ENCODE results near the gene SUSD1.
"Not testable (repeated sequence)": the region's sequence is repeated elsewhere in the genome, so short reads cannot be mapped to it uniquely, and the experiment has no call there.

Gene SUSD1

DNA sequence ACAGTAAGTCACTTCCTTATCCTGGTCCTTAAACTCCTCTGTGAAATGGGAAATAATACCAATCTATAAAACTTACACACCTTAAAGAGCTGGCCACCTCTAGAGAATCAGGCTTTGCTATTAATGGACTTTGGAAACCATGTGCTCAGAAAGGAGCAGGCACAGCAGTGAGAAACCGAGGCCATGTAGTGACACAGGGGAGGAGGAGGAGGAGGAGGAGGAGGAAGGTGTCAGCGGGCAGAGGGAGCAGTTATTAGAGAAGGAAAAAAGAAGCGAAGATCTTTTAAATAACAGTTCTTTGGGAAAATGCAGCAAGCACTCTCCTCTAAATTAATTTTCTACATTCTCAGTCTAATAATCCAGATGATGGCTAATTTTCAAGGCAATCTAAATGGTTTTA, 38.0 kb downstream of the SUSD1 start:
- FAIRE-seq (no peak), DNase-seq (ENCODE audit: insufficient read length, low spot score) (no peak)
- TF ChIP-seq POLR2AphosphoS5 (IDR thresholded peaks at IDR 0.05; ENCODE audit: low read depth, low read length) (no peak), SPI1 (IDR thresholded peaks at IDR 0.05; ENCODE audit: low read depth, low read length) (no peak), TAF1 (IDR thresholded peaks at IDR 0.05; ENCODE audit: low read depth, low read length) (no peak), POU2F2 (IDR thresholded peaks at IDR 0.05; ENCODE audit: low read depth, low read length) (no peak), POLR2A (IDR thresholded peaks at IDR 0.05; ENCODE audit: low read depth, low read length) (no peak), PAX5 (IDR thresholded peaks at IDR 0.05; ENCODE audit: insufficient read depth, low read length, severe bottlenecking) (no peak)

DNA sequence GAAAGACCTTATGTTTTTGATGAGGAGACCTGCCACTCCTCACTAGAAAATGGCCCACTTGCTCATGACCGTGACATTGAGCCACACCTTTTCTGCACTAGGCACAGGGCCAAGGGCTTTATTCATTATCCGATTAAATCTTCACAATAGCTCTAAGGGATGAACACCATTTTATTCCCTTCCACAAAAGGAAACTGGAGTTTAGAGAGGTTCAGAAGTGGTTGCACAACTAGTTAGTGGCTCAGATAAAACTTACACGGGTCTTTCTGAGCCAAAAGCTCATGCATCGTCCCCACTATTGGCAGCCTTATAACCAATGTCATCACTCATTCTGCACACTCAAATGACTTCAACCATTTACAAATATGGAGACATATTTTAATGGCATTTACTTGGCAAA, 39.4 kb downstream of the SUSD1 start:
- no peak for FAIRE-seq
- TF ChIP-seq TAF1 (IDR thresholded peaks at IDR 0.05; ENCODE audit: low read depth, low read length) (no peak), SPI1 (IDR thresholded peaks at IDR 0.05; ENCODE audit: low read depth, low read length) (no peak), POLR2A (IDR thresholded peaks at IDR 0.05; ENCODE audit: low read depth, low read length) (no peak), PAX5 (IDR thresholded peaks at IDR 0.05; ENCODE audit: insufficient read depth, low read length, severe bottlenecking) (no peak)
- DNase-seq (ENCODE audit: insufficient read length, low spot score), result no peak

DNA sequence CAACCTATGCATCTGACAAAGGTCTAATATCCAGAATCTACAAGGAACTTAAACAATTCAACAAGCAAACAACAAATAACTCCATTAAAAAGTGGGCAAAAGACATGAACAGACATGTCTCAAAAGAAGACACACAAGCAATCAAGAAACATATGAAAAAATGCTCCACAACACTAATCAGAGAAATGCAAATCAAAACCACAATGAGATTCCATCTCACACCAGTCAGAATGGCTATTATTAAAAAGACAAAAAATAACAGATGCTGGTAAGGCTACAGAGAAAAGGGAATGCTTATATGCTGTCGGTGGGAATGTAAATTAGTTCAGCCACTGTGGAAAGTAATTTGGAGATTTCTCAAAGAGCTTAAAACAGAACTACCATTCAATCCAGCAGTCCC, 41.3 kb downstream of the SUSD1 start:
- FAIRE-seq; DNase-seq (ENCODE audit: insufficient read length, low spot score): not testable (repeated sequence)

DNA sequence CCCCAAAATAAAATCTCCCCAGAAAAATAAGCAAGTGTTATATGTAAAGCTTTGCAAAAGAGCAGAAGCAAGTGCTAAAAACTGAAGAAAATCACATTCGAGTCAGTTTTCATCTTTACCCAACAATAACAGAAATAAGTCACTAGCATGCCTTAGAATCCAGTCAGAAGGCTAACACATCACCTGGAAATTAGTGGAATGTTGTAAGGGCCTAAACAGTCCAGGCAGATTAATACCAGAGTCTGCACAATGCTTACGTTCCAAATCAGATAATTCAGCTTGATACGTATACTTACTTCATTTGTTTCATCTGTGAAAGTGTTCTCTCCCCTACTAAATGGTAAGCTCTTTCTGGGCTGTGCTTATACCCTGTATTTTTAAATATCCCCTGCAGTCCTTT, 42.7 kb downstream of the SUSD1 start:
- no peak for FAIRE-seq

DNA sequence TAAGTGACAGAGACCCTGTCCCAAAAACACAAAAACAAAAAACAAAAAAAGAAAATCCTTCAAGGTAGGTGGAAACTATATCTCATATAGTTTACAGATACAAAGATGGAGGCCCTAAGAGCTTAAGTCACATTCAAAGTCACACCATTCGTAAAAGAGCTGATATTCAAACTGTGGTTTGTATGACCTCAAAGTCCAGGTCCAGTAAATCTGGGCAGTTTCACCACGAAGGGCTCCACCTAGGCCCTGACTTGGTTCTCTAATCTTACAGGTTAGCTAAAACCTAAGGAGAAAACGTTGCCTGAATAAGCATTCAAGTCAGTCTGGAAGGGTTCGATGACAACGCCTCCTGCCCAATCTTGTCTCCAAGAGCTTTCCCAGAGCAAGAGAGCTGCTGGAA, 44.1 kb downstream of the SUSD1 start:
- no peak for DNase-seq (ENCODE audit: insufficient read length, low spot score)
- FAIRE-seq, result no peak
- TF ChIP-seq POLR2A (IDR thresholded peaks at IDR 0.05; ENCODE audit: low read depth, low read length) (no peak), PAX5 (IDR thresholded peaks at IDR 0.05; ENCODE audit: insufficient read depth, low read length, severe bottlenecking) (no peak), TAF1 (IDR thresholded peaks at IDR 0.05; ENCODE audit: low read depth, low read length) (no peak), SPI1 (IDR thresholded peaks at IDR 0.05; ENCODE audit: low read depth, low read length) (no peak), POU2F2 (IDR thresholded peaks at IDR 0.05; ENCODE audit: low read depth, low read length) (no peak), POLR2AphosphoS5 (IDR thresholded peaks at IDR 0.05; ENCODE audit: low read depth, low read length) (no peak)

More for the DNA sequence above, 42.7 kb downstream of the SUSD1 start:
- no peak for DNase-seq (ENCODE audit: insufficient read length, low spot score)
- TF ChIP-seq POLR2AphosphoS5 (IDR thresholded peaks at IDR 0.05; ENCODE audit: low read depth, low read length) (no peak), PAX5 (IDR thresholded peaks at IDR 0.05; ENCODE audit: insufficient read depth, low read length, severe bottlenecking) (no peak), POLR2A (IDR thresholded peaks at IDR 0.05; ENCODE audit: low read depth, low read length) (no peak)

DNA sequence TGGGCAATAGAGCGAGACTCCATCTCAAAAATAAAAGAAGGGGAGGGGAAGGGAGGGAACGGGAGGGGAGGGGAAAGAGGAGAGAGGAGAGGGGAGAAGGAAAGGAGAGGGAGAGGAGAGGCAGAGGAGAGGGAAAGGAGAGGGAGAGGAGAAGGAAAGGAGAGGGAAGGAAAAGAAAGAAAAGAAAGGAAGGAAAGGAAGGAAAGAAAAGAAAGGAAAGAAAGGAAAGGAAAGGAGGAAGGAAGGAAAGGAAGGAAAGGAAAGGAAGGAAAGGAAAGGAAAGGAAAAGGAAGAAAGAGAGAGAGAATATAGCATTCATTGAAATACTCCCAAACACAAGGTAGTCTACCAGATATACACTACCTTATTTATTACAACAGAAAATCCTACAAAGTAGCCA, 44.8 kb downstream of the SUSD1 start:
- FAIRE-seq (peak; percentile 16), DNase-seq (ENCODE audit: insufficient read length, low spot score) (no peak)
- TF ChIP-seq TAF1 (IDR thresholded peaks at IDR 0.05; ENCODE audit: low read depth, low read length) (no peak), POLR2A (IDR thresholded peaks at IDR 0.05; ENCODE audit: low read depth, low read length) (no peak), SPI1 (IDR thresholded peaks at IDR 0.05; ENCODE audit: low read depth, low read length) (no peak), PAX5 (IDR thresholded peaks at IDR 0.05; ENCODE audit: insufficient read depth, low read length, severe bottlenecking) (no peak), POLR2AphosphoS5 (IDR thresholded peaks at IDR 0.05; ENCODE audit: low read depth, low read length) (no peak), POU2F2 (IDR thresholded peaks at IDR 0.05; ENCODE audit: low read depth, low read length) (no peak)

DNA sequence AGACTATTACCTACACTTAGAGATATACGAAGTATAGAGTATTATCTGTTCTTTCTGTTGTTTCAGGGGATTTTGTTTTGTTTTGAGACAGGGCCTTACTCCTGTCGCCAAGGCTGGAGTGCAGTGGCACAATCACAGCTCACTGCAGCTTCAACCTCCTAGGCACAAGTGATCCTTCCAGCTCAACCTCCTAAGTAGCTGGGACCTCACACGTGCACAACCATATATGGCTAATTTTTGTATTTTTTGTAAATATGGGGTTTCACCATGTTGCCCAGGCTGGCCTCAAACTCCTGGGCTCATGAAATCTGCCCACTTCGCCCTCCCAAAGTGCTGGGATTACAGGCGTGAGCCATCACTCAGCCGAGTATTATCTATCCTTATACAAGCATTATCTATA, 45.9 kb downstream of the SUSD1 start:
- no peak for FAIRE-seq
- DNase-seq (ENCODE audit: insufficient read length, low spot score), result no peak
- TF ChIP-seq POLR2AphosphoS5 (IDR thresholded peaks at IDR 0.05; ENCODE audit: low read depth, low read length), result no peak
- TF ChIP-seq TAF1 (IDR thresholded peaks at IDR 0.05; ENCODE audit: low read depth, low read length), result no peak
- no peak for TF ChIP-seq POU2F2 (IDR thresholded peaks at IDR 0.05; ENCODE audit: low read depth, low read length)
- TF ChIP-seq POLR2A (IDR thresholded peaks at IDR 0.05; ENCODE audit: low read depth, low read length), result no peak
- TF ChIP-seq PAX5 (IDR thresholded peaks at IDR 0.05; ENCODE audit: insufficient read depth, low read length, severe bottlenecking), result no peak
- TF ChIP-seq SPI1 (IDR thresholded peaks at IDR 0.05; ENCODE audit: low read depth, low read length), result no peak

DNA sequence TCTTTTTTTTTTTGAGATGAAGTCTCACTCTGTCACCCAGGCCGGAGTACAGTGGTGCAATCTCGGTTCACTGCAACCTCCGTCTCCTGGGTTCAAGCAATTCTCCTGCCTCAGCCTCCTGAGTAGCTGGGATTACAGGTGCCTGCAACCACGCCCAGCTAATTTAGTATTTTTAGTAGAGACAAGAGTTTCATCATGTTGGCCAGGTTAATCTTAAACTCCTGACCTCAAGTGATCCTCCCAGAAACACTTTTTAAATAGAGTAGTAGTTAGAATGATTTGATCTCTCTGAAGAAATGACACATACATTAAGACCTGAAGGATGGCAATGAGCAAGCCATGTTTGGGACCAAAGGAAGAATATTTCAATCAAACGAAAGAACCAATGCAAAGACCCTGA, 46.7 kb downstream of the SUSD1 start:
- DNase-seq (ENCODE audit: insufficient read length, low spot score); FAIRE-seq: not testable (repeated sequence)

DNA sequence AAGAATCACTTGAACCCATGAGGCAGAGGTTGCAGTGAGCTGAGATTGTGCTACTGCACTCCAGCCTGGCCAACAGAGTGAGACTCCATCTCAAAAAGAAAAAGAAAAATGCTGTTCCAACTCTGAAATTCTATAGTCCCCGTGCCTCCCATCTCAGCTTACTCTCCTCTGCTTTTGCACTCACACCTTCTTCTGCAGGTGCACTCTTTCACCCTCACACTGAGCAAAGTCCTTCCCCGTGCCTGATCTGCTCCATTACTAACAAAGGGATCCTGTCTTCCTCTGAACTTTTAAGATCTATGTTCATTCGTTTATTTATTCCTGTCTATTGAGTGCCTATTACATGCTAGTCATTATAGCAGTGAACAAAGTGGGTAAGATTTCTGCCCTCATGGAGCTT, 47.8 kb downstream of the SUSD1 start:
- no peak for FAIRE-seq
- DNase-seq (ENCODE audit: insufficient read length, low spot score), result no peak
- TF ChIP-seq PAX5 (IDR thresholded peaks at IDR 0.05; ENCODE audit: insufficient read depth, low read length, severe bottlenecking) (no peak), SPI1 (IDR thresholded peaks at IDR 0.05; ENCODE audit: low read depth, low read length) (no peak), TAF1 (IDR thresholded peaks at IDR 0.05; ENCODE audit: low read depth, low read length) (no peak), POLR2AphosphoS5 (IDR thresholded peaks at IDR 0.05; ENCODE audit: low read depth, low read length) (no peak), POLR2A (IDR thresholded peaks at IDR 0.05; ENCODE audit: low read depth, low read length) (no peak), POU2F2 (IDR thresholded peaks at IDR 0.05; ENCODE audit: low read depth, low read length) (no peak)

DNA sequence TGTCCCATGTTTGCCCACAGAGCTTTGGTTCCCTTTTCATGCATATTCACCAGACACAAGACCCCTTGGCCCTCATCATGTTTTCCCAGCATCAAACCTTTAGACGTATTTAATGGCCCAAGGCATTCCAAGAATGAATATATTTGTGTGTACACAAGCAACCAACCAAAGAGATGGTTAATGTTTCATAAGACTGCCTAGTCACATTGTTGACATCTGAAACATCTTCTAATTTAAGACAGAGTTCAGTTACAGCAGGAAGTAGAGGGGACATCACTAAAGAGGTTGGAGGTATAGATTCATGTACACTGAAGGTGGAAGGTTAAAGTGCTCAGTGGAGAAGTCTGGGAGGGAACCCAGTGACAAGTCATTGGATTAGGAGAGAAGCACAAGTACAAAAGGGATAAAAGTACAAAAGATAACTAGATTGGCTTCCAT, 49.1 kb downstream of the SUSD1 start:
- DNase-seq (ENCODE audit: insufficient read length, low spot score) (no peak), FAIRE-seq (peak; percentile 57)
- TF ChIP-seq PAX5 (IDR thresholded peaks at IDR 0.05; ENCODE audit: insufficient read depth, low read length, severe bottlenecking) (no peak), TAF1 (IDR thresholded peaks at IDR 0.05; ENCODE audit: low read depth, low read length) (no peak), POLR2A (IDR thresholded peaks at IDR 0.05; ENCODE audit: low read depth, low read length) (no peak), POU2F2 (IDR thresholded peaks at IDR 0.05; ENCODE audit: low read depth, low read length) (no peak)

DNA sequence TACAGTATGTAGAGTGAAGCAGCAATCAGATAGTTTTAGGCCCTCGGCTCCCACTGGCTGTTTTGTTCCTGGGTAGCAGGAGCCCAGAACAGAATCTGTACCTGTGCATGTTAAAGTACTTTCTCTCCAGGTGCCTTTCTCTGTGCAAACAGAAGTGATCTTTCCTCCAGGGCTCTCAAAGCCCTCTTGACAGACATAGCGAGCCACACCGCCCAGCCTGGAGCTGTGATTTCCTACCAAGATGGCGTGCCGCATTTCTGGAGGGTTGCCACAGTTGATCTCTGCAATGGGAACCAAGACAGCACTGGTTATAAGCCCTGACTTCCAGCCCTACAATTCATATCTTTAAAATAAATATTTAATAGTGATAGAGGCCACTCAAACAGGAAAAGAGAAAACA, 50.9 kb downstream of the SUSD1 start:
- FAIRE-seq, result no peak
- no peak for TF ChIP-seq PAX5 (IDR thresholded peaks at IDR 0.05; ENCODE audit: insufficient read depth, low read length, severe bottlenecking)
- no peak for TF ChIP-seq TAF1 (IDR thresholded peaks at IDR 0.05; ENCODE audit: low read depth, low read length)
- TF ChIP-seq POU2F2 (IDR thresholded peaks at IDR 0.05; ENCODE audit: low read depth, low read length), result no peak
- DNase-seq (ENCODE audit: insufficient read length, low spot score), result no peak
